HG03139 (cell line): ENCODE data around the gene PDZRN4.

Experiments used
- ATAC-seq: cut with Tn5 transposase; IDR thresholded peaks from one replicate; pipeline ENCODE4 v1.9.1; 2021; ENCODE audit not compliant: unreplicated experiment

Gene PDZRN4

GRCh38 chr12:41442896-41443295 lies 254.8 kb downstream of the PDZRN4 start:
- ATAC-seq = no peak

- no peak for ATAC-seq
These were observed 255.6 kb downstream of the PDZRN4 start for GRCh38 chr12:41443690-41444089.

GRCh38 chr12:41452838-41453407 lies 264.8 kb downstream of the PDZRN4 start:
- ATAC-seq = no peak

GRCh38 chr12:41453409-41453808 lies 265.3 kb downstream of the PDZRN4 start:
- no peak for ATAC-seq

GRCh38 chr12:41459111-41459905 lies 271.2 kb downstream of the PDZRN4 start:
- ATAC-seq = no peak

- no peak for ATAC-seq
These were observed 271.7 kb downstream of the PDZRN4 start for GRCh38 chr12:41459906-41460214.

GRCh38 chr12:41460906-41461305 lies 272.8 kb downstream of the PDZRN4 start:
- ATAC-seq = no peak

- ATAC-seq = no peak
These were observed 274.2 kb downstream of the PDZRN4 start for GRCh38 chr12:41462312-41462711.

- ATAC-seq = no peak
These were observed 277.4 kb downstream of the PDZRN4 start for GRCh38 chr12:41465526-41465925.

- ATAC-seq = no peak
These were observed 278.2 kb downstream of the PDZRN4 start for GRCh38 chr12:41466300-41466699.

- no peak for ATAC-seq
These were observed 278.7 kb downstream of the PDZRN4 start for GRCh38 chr12:41466802-41467201.

GRCh38 chr12:41467591-41468325 lies 279.6 kb downstream of the PDZRN4 start:
- ATAC-seq = no peak

GRCh38 chr12:41468341-41468740 lies 280.2 kb downstream of the PDZRN4 start:
- ATAC-seq = no peak

GRCh38 chr12:41468756-41469155 lies 280.6 kb downstream of the PDZRN4 start:
- no peak for ATAC-seq

GRCh38 chr12:41473441-41473840 lies 285.3 kb downstream of the PDZRN4 start:
- no peak for ATAC-seq

GRCh38 chr12:41474001-41474400 lies 285.9 kb downstream of the PDZRN4 start:
- no peak for ATAC-seq

GRCh38 chr12:41476499-41477439 lies 288.6 kb downstream of the PDZRN4 start:
- ATAC-seq = no peak

GRCh38 chr12:41479426-41479825 lies 291.3 kb downstream of the PDZRN4 start:
- no peak for ATAC-seq

GRCh38 chr12:41485203-41485602 lies 297.1 kb downstream of the PDZRN4 start:
- ATAC-seq = no peak

- ATAC-seq = no peak
These were observed 298.6 kb downstream of the PDZRN4 start for GRCh38 chr12:41486718-41487117.

- ATAC-seq = no peak
These were observed 307.9 kb downstream of the PDZRN4 start for GRCh38 chr12:41496009-41496408.
